GM12891 (cell line): ENCODE results near the gene PRDM16.

ENCODE experiments used
- POLR2A ChIP-seq: IDR thresholded peaks from 2 replicates; pipeline ENCODE4 v1.6.1; 2011; ENCODE audit warnings: low read depth, low read length, control low read depth
- POLR2AphosphoS5 ChIP-seq: IDR thresholded peaks from 2 replicates; pipeline ENCODE4 v1.6.1; 2011; ENCODE audit warnings: low read depth, low read length, control low read depth
- POU2F2 ChIP-seq: IDR thresholded peaks from 2 replicates; pipeline ENCODE4 v1.6.1; 2011; ENCODE audit warnings: low read depth, mild to moderate bottlenecking, control low read depth, low read length, moderate library complexity
- SPI1 ChIP-seq: IDR thresholded peaks from 2 replicates; pipeline ENCODE4 v1.6.1; 2011; ENCODE audit warnings: low read depth, low read length, control low read depth

DNA sequence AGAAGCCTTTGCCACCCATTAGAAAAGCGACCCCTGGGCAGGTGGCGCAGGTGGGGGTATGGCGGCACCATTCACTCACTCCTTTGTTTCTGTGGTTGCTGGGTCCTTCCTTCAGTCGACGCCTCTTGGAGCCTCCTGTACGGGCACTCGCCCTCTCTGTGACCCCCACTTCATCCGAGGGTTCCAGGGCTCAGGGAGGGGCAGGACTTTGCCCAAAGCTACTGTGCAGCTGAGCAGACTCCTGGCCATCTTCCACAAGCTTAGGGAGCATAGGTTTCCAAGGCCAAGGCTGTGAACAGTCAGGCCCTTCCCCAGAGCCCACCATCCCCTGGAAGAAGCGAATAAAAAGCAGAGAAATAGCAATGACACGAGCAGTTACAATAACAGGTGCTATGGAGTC, 194.8 kb downstream of the PRDM16 start:
- TF ChIP-seq POLR2A, result no peak
- TF ChIP-seq POLR2AphosphoS5, result no peak
- no peak for TF ChIP-seq SPI1
- no peak for TF ChIP-seq POU2F2
